AG20443 (cell line): ENCODE results near the gene ZFP3.
"Not testable (repeated sequence)": the region's sequence is repeated elsewhere in the genome, so short reads cannot be mapped to it uniquely, and the experiment has no call there.

Experiments
- DNase-seq: peaks from one replicate; pipeline ENCODE4 v3.0.0; 2012; ENCODE audit warnings: low spot score, mixed read lengths

ZFP3 gene

DNA sequence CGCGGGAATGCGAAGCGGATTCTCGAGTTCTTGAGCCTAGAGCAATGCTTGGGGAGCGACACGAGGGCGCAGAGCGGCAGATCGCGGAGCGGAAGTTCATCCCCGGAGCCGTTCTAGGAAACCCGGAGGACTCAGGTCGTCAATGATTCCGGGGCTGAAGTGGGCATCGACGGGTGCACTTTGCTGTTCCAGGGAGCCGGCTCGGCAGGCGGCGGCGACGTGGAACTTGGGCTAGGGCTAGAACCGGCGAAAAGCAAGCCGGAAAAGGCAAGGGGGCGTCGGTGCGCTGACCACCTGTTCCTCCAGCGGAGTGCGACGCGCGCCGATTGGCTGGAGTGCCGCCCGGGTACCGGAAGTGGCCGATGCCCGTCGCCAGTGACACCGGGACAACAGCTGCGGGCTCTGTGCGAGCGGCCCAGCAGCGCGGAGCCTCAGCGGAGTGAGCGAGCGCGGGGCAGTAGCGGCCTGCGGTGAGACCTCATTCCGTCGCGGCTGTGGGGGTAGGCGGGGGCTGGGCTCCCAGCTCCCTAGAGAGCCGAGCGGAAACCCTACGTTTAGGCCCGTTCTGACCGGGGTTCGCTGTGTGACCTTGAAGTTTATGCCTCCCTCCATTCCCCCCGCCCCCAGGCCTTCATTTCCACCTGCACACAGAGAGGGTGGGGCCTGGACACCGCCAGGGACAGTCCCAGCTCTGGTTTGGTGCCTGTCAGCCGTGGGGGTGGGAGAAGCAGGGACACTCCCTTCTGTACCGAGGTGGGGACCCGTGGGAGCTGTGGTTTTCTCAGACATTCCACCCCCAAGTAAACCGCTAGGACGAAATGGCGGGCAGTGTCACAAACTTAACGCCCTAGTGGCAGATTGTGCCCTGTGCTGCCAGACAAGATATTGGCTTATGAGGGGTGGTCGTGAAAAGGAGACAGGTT lies at the start of gene ZFP3:
TSS of gene ZFP3 (plus strand) at position 362 of the 923 bp plus-strand sequence. CDS start 13,038 bp downstream, outside the sequence.
- peak; percentile 94 for DNase-seq

DNA sequence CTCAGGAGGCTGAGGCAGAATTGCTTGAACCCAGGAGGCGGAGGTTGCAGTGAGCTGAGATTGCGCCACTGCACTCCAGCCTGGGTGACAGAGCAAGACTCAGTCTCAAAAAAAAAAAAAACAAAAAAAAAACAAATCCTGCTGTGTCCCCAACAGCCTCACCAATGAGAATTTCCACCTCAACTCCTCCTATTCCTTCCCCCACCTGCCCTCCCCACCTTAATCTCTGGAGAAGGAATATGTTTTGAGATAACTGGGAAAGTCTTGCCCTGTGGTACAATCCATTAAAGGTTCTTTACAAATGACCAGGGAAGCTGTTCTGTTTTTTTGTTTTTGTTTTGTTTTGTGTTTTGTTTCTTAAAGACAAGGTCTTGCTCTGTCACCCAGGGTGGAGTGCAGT lies 48.1 kb upstream of the ZFP3 start:
- not testable (repeated sequence) for DNase-seq

DNA sequence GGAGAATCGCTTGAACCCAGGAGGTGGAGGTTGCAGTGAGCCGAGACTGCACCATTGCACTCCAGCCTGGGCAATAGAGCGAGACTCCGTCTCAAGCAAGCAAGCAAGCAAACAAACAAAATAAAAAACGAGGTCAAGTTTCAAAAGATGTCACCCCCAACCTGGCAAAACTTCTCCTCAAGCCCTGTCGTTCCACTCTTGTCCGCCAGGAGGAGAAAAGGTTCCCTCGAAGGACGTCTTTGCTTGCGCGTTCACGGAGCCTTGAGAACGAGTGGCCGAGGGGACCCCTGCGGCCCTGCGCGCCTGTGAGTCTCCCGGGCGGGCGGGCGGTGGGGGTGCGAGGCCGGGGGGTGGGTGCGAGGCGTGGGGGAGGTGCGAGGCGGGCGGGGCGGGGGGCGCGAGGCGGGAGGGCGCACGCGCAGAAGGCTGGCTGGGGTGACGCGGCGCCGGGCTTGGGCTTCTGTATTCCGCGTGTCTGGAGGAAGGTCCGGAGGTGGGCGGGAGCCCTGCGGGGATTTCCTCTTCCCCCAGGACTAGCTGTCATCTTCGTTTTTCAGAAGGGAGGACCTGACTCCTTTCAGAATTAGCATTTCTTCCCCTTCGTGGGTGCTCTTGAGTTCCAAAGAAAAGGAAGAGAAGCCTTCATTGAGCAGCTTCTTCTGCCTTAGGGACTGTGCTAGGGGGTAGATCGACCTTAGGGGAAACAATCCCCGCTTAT lies 46.7 kb upstream of the ZFP3 start:
- DNase-seq, result peak; percentile 89

DNA sequence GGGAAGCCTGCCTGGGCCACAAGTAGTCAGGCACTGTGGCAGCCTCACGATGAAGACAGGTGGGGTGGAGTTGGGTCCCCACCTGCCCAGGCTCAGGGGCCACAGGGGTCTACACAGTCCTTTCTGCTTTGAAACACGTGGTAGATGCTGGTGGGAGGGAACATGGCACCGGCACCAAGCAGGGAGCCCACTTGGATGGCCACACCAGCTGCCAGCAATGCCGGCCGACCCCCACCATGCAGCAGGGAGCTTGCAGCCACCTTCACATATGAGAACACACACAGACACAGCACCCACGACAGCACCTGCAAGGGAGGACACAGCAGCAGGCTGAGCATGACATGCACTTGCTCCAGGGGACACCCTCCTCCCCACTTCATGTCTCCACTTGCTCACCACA lies 45.4 kb upstream of the ZFP3 start:
- no peak for DNase-seq

DNA sequence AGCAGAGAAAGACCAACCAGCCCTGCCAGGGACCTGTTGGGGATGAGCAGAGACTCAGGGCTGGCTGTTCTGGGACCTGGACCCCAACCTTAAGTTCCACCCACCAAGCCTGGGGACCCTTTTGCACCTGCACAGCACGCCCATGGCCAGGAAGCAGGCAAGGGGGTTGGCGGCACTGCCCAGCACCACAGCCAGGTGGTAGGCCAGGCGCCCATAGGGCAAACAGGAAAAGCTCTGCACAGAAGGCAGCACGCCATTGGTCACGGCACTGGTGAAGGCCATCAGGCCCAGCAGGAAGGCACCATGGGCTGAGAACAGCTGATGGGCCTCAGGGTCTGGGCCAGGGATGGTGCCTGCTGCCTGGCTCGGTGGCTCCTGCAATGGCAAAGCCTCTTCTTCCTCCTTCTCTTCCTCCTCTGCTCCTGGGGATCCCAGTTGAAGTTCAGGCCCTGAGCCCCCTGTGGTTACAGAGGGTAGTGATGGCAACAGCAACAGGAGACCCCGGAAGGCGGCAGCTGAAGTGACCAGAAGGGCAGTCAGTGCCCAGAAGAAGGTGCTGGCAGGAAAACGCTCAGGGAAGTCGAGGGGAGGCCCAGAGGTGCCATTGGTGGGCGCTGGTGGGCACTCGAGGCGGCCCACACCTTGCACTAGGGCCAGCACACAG lies 44.8 kb upstream of the ZFP3 start:
- no peak for DNase-seq

DNA sequence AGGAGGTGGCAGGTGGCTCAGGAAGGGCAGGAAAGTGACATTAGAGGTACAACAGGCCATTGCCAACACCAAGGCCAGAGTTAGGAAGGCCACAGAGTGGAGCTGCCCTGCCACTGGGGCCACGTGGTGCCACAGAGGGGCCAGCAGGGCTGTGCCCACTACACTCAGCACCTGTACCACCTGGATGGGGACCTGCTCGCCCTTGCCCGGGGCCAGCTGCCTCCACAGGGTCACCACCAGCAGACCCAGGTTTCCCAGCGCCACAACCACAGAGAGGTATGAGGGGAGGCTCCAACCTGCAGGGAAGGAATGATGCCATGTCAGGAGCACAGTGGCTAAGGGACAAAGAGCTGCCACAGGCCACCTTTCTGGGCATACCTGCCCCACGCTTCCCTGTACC lies 44.2 kb upstream of the ZFP3 start:
- DNase-seq, result no peak

DNA sequence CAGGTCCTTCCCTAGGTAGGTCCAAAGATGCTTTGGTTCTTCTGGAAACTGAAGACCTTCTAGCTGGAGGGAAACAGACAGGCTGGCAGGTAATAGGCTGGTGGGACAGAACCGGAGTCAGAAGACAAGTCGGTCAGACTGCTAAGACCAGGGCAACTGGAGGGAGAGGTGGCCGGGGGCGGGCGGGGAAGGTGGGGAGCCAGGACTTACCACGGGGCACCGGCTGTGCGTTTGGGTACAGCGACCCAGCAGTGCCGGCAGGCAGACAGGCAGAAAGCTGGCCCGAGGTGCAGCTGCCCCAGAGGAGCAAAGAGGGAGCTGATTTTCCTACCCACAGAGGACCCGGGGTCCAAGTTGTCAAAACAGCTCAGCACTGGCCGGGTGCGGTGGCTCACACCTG lies 43.6 kb upstream of the ZFP3 start:
- DNase-seq, result no peak

DNA sequence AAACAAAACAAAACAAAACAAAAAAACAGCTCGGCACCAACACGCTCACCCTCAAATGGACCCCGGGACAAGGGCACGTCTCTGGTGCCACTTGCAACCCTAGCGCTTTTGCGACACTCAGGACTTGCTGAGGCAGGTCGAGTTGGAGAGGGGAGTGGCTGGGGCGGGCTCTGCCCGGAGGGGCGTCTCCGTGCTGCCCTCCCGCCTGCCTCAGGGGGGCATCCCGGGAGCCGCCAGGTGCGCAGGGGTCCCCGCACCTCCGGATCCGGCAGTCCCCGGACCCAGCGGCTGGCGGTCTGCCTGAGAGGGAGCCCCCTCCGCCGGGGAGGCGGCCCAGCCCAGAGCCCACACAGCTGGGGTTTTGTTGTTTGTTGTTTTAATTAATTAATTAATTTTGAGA lies 43.0 kb upstream of the ZFP3 start, which contains the start of gene SLC52A1:
TSS of gene SLC52A1 (minus strand) at position 112 of the 400 bp plus-strand sequence. CDS start 820 bp downstream, outside the sequence.
- peak; percentile 37 for DNase-seq

DNA sequence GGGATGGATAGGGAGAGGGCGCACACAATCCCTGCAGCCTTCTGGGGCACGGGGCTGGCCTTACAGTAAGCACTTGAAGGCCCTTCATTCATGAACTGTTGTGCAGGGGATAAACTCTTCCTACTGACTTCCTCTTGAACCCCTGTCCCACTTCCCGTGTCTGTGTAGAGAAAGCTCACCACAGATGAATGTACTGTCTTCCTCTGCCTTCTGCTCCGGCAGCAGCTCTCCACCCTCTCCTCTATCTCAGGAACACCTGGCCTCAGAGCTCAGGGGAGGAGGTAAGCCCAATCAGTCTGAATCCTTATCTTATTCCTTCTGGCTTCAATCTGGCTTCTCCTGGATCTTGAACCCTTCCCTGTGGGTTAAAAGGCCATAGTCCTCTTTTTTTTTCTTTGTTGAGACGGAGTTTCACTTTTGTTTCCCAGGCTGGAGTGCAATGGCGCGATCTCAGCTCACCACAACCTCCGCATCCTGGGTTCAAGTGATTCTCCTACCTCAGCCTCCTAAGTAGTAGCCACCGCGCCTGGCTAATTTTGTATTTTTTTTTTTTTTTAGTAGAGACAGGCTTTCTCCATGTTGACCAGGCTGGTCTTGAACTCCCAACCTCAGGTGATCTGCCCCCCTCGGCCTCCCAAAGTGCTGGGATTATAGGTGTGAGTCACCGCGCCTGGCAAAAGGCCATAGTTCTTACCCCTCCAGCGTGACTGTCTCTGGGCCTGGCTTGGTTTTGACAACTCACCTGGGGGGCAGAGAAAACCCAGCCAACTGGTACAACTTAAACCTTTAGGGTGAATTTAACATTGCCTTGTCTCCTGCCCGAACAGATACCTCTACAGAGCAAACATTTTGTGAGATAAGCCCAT lies 35.9 kb upstream of the ZFP3 start:
- no peak for DNase-seq

DNA sequence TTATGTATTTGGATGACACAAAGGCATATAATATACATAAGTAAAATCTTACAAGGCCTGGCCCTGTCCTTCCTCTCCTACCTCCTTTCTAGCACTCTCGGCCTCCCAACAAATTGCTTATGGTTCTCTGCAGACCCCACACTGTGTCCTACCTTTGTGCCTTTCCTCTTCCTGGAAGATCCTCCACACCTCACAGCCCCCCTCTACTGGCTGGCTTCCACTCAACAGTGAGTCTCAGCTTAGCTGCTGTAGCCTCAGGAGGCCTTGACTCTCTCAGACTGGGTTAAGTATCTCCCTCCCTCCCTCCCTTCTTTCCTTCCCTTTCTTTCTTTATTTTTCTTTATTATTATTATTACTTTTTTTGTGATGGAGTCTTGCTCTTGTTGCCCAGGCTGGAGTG lies 34.7 kb upstream of the ZFP3 start:
- no peak for DNase-seq

DNA sequence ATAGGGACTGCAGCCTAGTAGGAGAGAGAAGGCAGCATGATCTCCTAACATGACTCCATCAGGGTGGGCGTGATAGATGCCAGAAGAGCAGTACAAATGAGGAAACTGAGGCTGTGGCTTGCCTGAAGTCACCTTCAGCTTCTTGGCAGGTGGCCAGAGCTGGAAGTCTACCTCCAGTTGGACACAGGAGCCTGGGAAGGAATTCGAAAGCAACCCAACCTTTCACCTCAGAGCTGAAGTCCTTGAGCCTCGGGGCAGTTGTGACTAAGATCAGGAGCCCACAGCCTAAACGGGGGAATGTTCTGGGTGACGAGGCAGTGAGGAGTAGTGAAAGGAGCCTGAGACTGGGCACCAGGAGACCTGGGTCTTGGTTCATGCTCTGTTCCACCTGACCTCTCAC lies 33.6 kb upstream of the ZFP3 start:
- no peak for DNase-seq

DNA sequence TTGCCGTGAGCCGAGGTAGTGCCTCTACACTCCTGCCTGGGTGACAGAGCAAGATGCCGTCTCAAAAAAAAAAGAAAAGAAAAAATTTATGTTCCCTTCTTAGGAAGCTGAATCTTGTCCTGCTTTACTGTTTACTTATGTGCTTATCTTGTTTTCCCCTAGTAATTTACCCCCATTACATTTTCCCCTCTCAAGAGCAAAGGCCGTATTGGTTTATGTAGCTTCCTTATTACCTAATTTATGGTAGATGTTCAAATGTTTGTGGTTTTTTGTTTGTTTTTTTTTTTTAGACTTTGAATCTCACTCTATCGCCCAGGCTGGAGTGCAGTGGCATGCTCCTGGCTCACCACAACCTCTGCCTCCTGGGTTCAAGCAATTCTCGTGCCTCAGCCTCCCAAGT lies 32.8 kb upstream of the ZFP3 start:
- DNase-seq, result no peak

DNA sequence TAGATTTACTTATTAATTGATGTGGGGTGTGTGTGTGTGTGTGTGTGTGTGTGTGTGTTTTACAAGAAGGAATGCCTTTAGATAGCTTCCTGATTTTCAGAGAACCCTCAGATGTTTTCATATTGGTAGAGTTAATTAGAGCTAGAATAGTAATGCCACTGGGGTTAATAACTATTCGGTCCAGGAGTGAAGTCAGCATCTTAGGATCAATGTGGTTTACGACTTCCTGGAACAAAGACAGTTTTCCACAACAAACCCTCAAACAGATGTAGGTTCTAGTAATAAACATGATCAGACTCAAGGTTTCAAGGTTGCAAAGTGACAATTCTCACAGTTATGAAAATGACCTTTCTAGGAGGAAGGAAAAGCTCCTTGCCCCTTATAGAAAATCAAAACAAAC lies 30.8 kb upstream of the ZFP3 start:
- no peak for DNase-seq

DNA sequence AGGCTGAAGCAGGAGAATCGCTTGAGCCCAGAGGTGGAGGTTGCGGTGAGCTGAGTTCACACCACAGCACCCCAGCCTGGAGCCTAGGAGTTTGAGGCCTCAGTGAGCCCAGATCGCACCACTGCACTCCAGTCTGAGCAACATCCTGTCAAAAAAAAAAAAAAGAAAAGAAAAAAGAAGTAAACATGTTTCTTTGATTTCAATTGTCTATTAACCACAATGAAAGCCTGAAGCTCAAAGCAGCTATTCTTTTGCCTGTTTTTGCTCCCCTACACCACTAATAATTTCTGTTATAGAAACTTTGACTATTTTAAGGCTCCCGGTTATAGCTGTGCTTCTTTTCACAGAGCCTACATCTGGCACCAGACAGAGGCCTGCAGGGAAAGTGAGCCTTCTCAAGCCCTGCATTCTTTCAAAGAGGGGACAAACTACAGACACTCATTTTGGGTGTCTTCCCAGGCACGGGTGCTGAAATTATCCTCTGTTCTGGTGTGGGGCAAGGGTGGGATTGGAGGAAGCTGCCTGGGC lies 28.9 kb upstream of the ZFP3 start:
- DNase-seq, result no peak

DNA sequence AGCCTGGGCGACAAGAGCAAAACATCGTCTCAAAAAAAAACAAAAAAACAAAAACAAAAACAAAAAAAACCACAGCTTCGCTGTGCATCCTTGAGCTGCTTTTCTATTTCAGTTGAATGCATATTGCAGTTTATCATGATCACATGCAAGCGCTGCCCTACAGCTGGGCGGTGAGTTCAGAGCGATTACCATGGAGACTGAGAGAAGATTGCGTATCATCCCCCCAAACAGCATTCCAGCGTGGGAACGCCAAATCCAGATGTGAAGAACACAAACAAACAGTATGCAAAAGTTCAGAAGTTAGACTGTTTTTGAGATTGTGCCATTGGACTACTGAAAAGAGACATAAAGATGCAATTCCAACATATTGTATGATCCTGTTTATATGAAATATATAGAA lies 28.0 kb upstream of the ZFP3 start:
- DNase-seq, result peak; percentile 56

DNA sequence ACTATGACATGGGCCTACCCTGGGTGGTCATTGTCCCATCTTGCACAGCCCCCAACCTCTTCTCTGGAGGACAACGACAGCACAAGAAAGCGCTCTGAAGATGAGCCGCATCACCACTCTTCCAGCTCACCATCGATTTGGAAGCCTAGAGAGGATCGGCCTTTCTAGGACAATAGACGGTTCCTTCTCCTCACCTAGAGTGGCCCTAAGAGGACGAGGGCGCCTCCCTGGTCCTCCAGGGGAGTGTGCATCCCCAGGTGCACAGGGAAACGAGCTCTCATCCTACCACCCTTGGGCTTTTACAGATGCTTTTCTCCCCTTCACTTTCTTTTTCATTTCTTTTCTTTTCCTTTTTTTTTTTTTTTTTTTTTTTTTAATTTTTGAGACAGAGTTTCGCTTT lies 22.7 kb upstream of the ZFP3 start:
- DNase-seq, result no peak

DNA sequence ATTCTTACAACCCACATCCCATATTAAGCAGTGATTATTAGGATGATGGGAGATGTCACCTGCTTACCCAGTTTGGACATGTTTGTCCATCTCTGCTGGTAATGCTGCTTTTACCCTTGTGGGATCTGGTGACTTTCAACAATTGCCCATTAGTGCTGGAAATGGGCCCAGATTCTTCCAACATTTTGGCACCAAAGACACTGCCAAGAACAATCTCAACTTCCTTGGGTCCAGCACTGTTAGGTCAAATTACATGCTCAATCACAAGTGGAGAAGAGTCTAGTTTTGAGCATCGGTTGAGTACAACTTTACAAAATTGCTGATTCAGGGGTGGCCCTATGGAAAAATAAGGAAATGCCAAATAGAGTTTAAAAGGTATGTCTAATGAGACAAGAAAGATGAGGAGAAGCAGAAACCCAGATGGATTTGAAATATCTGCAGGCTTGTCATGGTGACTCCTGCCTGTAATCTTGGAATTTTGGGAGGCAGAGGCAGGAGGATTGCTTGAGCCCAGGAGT lies 13.0 kb upstream of the ZFP3 start:
- DNase-seq, result no peak

DNA sequence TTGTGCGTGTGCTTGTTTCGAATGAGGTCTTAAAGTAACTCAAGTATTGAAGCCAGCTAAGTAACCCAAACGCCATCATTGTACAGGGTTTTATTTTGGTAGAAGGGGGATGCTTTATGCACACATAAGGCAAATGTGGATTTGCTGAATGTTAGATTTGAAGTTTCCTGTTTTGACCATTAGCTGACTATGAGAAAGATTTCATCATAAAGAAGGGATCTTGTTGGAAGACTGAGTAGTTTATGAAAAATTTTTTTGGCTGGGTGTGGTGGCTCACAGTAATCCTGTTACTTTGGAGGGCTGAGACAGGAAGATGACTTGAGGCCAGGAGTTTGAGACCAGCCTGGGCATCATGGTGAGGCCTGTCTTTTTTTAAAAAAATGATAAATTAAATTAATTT lies 10.0 kb upstream of the ZFP3 start:
- DNase-seq, result no peak

DNA sequence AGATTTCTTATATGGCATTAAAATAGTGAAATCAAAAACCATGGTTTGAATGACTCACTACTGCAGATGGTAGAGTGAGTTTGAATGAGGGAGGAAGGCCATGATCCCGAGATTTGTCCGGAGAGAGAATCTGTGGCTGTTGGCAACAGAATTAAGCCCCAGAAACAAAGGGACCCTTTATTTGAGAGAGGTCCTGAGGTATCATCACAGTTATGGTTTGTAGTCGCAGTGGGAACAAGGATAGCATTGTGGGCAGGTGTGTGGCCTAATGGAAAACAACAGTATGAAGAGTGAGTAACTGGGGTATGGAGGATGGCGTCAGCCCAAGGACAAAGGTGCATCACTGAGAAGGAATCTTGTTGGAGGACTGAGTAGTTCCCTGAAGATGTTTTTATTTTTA lies 8.5 kb upstream of the ZFP3 start:
- no peak for DNase-seq

DNA sequence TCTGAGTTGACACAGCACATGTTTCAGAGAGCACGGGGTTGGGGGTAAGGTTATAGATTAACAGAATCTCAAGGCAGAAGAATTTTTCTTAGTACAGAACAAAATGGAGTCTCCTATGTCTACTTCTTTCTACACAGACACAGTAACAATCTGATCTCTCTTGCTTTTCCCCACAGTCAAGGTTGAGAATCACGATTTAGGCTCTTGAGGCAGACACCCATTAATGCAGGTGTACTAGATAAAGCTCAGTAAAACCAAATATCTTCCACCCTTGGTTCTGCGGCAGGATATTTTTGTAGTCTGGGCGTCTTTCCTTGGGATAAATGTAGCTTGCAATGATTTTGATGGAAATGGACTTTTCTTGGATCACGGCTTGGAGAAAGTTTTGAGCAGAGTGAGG lies 2.8 kb upstream of the ZFP3 start:
- DNase-seq, result not testable (repeated sequence)

DNA sequence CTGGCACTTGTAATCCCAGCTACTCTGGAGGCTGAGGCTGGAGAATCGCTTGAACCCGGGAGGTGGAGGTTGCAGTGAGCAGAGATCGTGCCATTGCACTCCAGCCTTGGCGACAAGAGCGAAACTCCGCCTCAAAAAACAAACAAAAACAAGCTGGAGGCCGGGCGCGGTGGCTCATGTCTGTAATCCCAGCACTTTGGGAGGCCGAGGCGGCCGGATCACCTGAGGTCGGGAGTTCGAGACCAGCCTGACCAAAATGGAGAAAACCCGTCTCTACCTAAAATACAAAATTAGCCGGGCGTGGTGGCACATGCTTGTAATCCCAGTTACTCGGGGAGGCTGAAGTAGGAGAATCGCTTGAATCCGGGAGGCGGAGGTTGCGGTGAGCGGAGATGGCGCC lies 992 bp upstream of the ZFP3 start:
- not testable (repeated sequence) for DNase-seq
